NCI-H748 (cell line): ENCODE data around the gene MRPS21.

Experiments used
- DNase-seq: peaks from one replicate; lab custom pipeline; 2025; ENCODE audit not compliant: unreplicated experiment; lab: John Stamatoyannopoulos, UW

Gene MRPS21

GRCh38 chr1:150293433-150294253 is at the start of gene MRPS21:
Gene MRPS21, plus strand, starts transcription at chr1:150293861. Its CDS starts 506 bp downstream, at chr1:150294367.
- peak; percentile 96 for DNase-seq

GRCh38 chr1:150249936-150250335 is 43.7 kb upstream of the MRPS21 start:
- DNase-seq = no peak

- DNase-seq = no peak
These were observed 37.5 kb upstream of the MRPS21 start for GRCh38 chr1:150256198-150256553.

GRCh38 chr1:150256554-150257341 is 36.9 kb upstream of the MRPS21 start:
- DNase-seq = no peak

GRCh38 chr1:150257624-150258585 is 35.8 kb upstream of the MRPS21 start, which contains the start of gene CA14:
Gene CA14, plus strand, starts transcription at chr1:150257774. Its CDS starts 355 bp downstream, at chr1:150258129.
- no peak for DNase-seq

GRCh38 chr1:150259217-150259616 is 34.4 kb upstream of the MRPS21 start:
- no peak for DNase-seq

GRCh38 chr1:150259758-150260669 is 33.6 kb upstream of the MRPS21 start:
- DNase-seq = peak; percentile 39

GRCh38 chr1:150261367-150261766 is 32.3 kb upstream of the MRPS21 start:
- no peak for DNase-seq

- no peak for DNase-seq
These were observed 31.0 kb upstream of the MRPS21 start for GRCh38 chr1:150262388-150263320.

- no peak for DNase-seq
These were observed 30.1 kb upstream of the MRPS21 start for GRCh38 chr1:150263549-150263948.

GRCh38 chr1:150267896-150268295 is 25.8 kb upstream of the MRPS21 start:
- DNase-seq = no peak

- no peak for DNase-seq
These were observed 25.3 kb upstream of the MRPS21 start for GRCh38 chr1:150268340-150268704.

GRCh38 chr1:150268705-150269403 is 24.8 kb upstream of the MRPS21 start, which contains the start of gene APH1A:
Gene APH1A, minus strand, starts transcription at chr1:150269016. Its CDS starts 206 bp downstream, at chr1:150268810.
- DNase-seq = peak; percentile 99

- DNase-seq = no peak
These were observed 24.2 kb upstream of the MRPS21 start for GRCh38 chr1:150269451-150269850.

GRCh38 chr1:150271291-150271959 is 22.2 kb upstream of the MRPS21 start:
- DNase-seq = no peak

- DNase-seq = no peak
These were observed 20.4 kb upstream of the MRPS21 start for GRCh38 chr1:150273311-150273710.

- DNase-seq = no peak
These were observed 13.4 kb upstream of the MRPS21 start for GRCh38 chr1:150280138-150280707.
